ENCODE measurements around the gene CCDC6.

DNA sequence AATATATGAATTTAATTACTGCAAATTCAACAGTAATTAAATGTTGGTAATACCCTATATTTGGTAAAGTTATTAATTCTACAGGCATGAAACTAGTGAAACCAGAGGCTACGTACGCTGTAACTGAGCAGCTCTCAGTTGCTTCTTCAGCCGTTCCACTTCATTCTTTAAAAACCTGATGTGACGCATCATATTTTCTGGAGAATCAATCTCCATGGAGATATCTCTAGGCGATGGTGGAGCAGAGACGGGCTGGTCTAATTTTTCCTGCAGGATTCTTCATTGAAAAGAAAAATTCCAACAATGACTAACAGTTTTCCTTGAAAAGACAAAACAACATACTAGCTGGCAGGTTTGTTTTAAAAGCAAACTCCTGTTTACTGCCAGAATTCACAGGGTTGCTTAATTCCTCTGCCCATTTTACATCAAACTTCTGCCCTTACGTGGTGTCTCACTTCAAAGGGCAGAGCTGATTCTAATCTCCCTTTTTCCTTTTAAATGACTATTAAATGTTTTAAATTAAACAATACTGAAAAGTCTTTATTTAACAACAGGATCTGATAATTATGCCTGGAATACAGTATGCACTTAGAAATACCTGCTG is 93.7 kb downstream of the CCDC6 start:
- TF ChIP-seq, protein P1, sequence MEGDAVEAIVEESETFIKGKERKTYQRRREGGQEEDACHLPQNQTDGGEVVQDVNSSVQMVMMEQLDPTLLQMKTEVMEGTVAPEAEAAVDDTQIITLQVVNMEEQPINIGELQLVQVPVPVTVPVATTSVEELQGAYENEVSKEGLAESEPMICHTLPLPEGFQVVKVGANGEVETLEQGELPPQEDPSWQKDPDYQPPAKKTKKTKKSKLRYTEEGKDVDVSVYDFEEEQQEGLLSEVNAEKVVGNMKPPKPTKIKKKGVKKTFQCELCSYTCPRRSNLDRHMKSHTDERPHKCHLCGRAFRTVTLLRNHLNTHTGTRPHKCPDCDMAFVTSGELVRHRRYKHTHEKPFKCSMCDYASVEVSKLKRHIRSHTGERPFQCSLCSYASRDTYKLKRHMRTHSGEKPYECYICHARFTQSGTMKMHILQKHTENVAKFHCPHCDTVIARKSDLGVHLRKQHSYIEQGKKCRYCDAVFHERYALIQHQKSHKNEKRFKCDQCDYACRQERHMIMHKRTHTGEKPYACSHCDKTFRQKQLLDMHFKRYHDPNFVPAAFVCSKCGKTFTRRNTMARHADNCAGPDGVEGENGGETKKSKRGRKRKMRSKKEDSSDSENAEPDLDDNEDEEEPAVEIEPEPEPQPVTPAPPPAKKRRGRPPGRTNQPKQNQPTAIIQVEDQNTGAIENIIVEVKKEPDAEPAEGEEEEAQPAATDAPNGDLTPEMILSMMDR (IDR thresholded peaks at IDR 0.05) = no peak
- no peak for TF ChIP-seq RAD21 (conservative IDR thresholded peaks at IDR 0.05 in 1 of 2, IDR thresholded peaks at IDR 0.05 in 1 of 2)
- no peak for TF ChIP-seq SMC3 (IDR thresholded peaks at IDR 0.05)
- TF ChIP-seq RFX5 (IDR thresholded peaks at IDR 0.05) = no peak
- TF ChIP-seq POLR2A (IDR thresholded peaks at IDR 0.05; ENCODE audit: low read length) = no peak
- no peak for TF ChIP-seq FOSL2 (IDR thresholded peaks at IDR 0.05)
- TF ChIP-seq FOSL2 (CRISPR knock-in tag; IDR thresholded peaks at IDR 0.05) = no peak
- TF ChIP-seq MAX (IDR thresholded peaks at IDR 0.05) = no peak
- TF ChIP-seq NPAS2 (CRISPR knock-in tag; IDR thresholded peaks at IDR 0.05; ENCODE audit: borderline replicate concordance) = no peak
- no peak for TF ChIP-seq PHF8 (IDR thresholded peaks at IDR 0.05; ENCODE audit: borderline replicate concordance, low read depth)
- TF ChIP-seq JUN (IDR thresholded peaks at IDR 0.05) = no peak

Measured in A549 (cell line).